IgD-negative memory B cell (primary cell): Measurements from ENCODE around the gene ZIM2. TPM values are rescaled to one million over a fixed set of nuclear protein-coding genes. Genes with fewer than 3 reads are reported as not detected.
A peak's percentile ranks its signal among the peaks of the same experiment; 100 is the strongest.

Source experiments
- H3K27ac Mint-ChIP-seq, 3 donors: one replicate each; pipeline ENCODE4 v1.8.0; 2020 to 2022; ENCODE audit warnings: mild to moderate bottlenecking in 3 of 3, mixed read lengths in 3 of 3, moderate library complexity in 1 of 3
- H3K27me3 Mint-ChIP-seq: one replicate; pipeline ENCODE4 v1.8.0; 2021; ENCODE audit warnings: mixed read lengths
- H3K36me3 Mint-ChIP-seq: one replicate; pipeline ENCODE4 v1.8.0; 2020; ENCODE audit warnings: mild to moderate bottlenecking, mixed read lengths
- H3K4me1 Mint-ChIP-seq, 3 donors: one replicate each; pipeline ENCODE4 v1.8.0; 2020 to 2022; ENCODE audit warnings: mixed read lengths in 3 of 3, mild to moderate bottlenecking in 1 of 3
- H3K4me3 Mint-ChIP-seq, 4 donors: one replicate each; pipeline ENCODE4 v1.8.0; 2020 to 2022; ENCODE audit warnings: mild to moderate bottlenecking in 4 of 4, mixed read lengths in 4 of 4, moderate library complexity in 3 of 4
- H3K9me3 Mint-ChIP-seq, 3 donors: one replicate each; pipeline ENCODE4 v1.8.0; 2020 to 2021; ENCODE audit warnings: mixed read lengths in 3 of 3, mild to moderate bottlenecking in 1 of 3
- polyA plus RNA-seq: library from polyadenylated mRNA; unstranded; fragments of 300-500 nt; fragmentation: Illumina TruSeq; gene quantifications from one replicate; pipeline ENCODE4 v1.2.3, GENCODE V29; 2021

Gene ZIM2
- polyA plus RNA-seq, 1 donor from 2014 or later, result not detected

GRCh38 chr19:56832352-56832928, 8.1 kb downstream of the ZIM2 start:
- Mint-ChIP-seq H3K9me3 (peaks cover 9 to 18% (median 9%) of the 10 kb centered on the region in 3 donors), H3K4me3 (no peak overlapping the region), H3K4me1 (no peaks in the 10 kb centered on the region), H3K36me3 (no peaks in the 10 kb centered on the region), H3K27me3 (peaks cover 3% of the 10 kb centered on the region), H3K27ac (no peak overlapping the region)

- Mint-ChIP-seq H3K27ac (no peak overlapping the region), H3K36me3 (no peaks in the 10 kb centered on the region), H3K4me1 (no peaks in the 10 kb centered on the region), H3K27me3 (peaks cover 1% of the 10 kb centered on the region), H3K9me3 (peaks cover 9 to 23% (median 14%) of the 10 kb centered on the region in 3 donors), H3K4me3 (no peak overlapping the region)
Observed at GRCh38 chr19:56831255-56831654, 9.3 kb downstream of the ZIM2 start.

- Mint-ChIP-seq H3K27ac (no peak overlapping the region), H3K27me3 (no peaks in the 10 kb centered on the region), H3K36me3 (no peaks in the 10 kb centered on the region), H3K4me3 (no peak overlapping the region), H3K4me1 (no peaks in the 10 kb centered on the region), H3K9me3 (peaks cover 1 to 16% (median 13%) of the 10 kb centered on the region in 3 donors)
Observed at GRCh38 chr19:56829596-56829995, 10.9 kb downstream of the ZIM2 start.

GRCh38 chr19:56827708-56828107, 12.8 kb downstream of the ZIM2 start:
- Mint-ChIP-seq H3K4me3 (no peak overlapping the region), H3K27ac (no peak overlapping the region), H3K36me3 (no peaks in the 10 kb centered on the region), H3K27me3 (no peaks in the 10 kb centered on the region), H3K9me3 (peaks cover 0 to 13% (median 11%) of the 10 kb centered on the region in 3 donors), H3K4me1 (no peaks in the 10 kb centered on the region)

GRCh38 chr19:56823956-56824355, 16.6 kb downstream of the ZIM2 start:
- no peak overlapping the region for H3K27ac Mint-ChIP-seq
- no peak overlapping the region for H3K4me3 Mint-ChIP-seq
- no peaks in the 10 kb centered on the region for H3K4me1 Mint-ChIP-seq
- H3K27me3 Mint-ChIP-seq, result no peaks in the 10 kb centered on the region
- peaks cover 8 to 19% (median 16%) of the 10 kb centered on the region in 3 donors for H3K9me3 Mint-ChIP-seq
- H3K36me3 Mint-ChIP-seq, result no peaks in the 10 kb centered on the region

- H3K36me3 Mint-ChIP-seq, result no peaks in the 10 kb centered on the region
- H3K4me3 Mint-ChIP-seq, result no peak overlapping the region
- H3K4me1 Mint-ChIP-seq, result no peaks in the 10 kb centered on the region
- H3K27ac Mint-ChIP-seq, result no peak overlapping the region
- H3K9me3 Mint-ChIP-seq, result peaks cover 8 to 20% (median 18%) of the 10 kb centered on the region in 3 donors
- H3K27me3 Mint-ChIP-seq, result no peaks in the 10 kb centered on the region
Observed at GRCh38 chr19:56823417-56823816, 17.1 kb downstream of the ZIM2 start.

GRCh38 chr19:56822755-56823154, 17.8 kb downstream of the ZIM2 start:
- H3K36me3 Mint-ChIP-seq, result peaks cover 3% of the 10 kb centered on the region
- H3K4me1 Mint-ChIP-seq, result no peaks in the 10 kb centered on the region
- no peak overlapping the region for H3K27ac Mint-ChIP-seq
- peaks cover 12 to 21% (median 16%) of the 10 kb centered on the region in 3 donors for H3K9me3 Mint-ChIP-seq
- H3K27me3 Mint-ChIP-seq, result no peaks in the 10 kb centered on the region
- peak overlapping the region in 1 of 4 donors; percentile 30 for H3K4me3 Mint-ChIP-seq

- H3K27me3 Mint-ChIP-seq, result no peaks in the 10 kb centered on the region
- no peaks in the 10 kb centered on the region for H3K4me1 Mint-ChIP-seq
- H3K4me3 Mint-ChIP-seq, result peak overlapping the region in 1 of 4 donors; percentile 70
Observed at GRCh38 chr19:56821675-56822074, 18.9 kb downstream of the ZIM2 start.

GRCh38 chr19:56821209-56821608, 19.3 kb downstream of the ZIM2 start:
- Mint-ChIP-seq H3K27ac (no peak overlapping the region), H3K4me3 (peak overlapping the region in 1 of 4 donors; percentile 70), H3K4me1 (no peaks in the 10 kb centered on the region), H3K27me3 (no peaks in the 10 kb centered on the region), H3K36me3 (peaks cover 3% of the 10 kb centered on the region), H3K9me3 (peaks cover 14 to 27% (median 19%) of the 10 kb centered on the region in 3 donors)

More at GRCh38 chr19:56821675-56822074, 18.9 kb downstream of the ZIM2 start:
- peaks cover 16 to 28% (median 18%) of the 10 kb centered on the region in 3 donors for H3K9me3 Mint-ChIP-seq
- no peak overlapping the region for H3K27ac Mint-ChIP-seq
- H3K36me3 Mint-ChIP-seq, result peaks cover 3% of the 10 kb centered on the region

GRCh38 chr19:56819166-56819565, 21.4 kb downstream of the ZIM2 start:
- Mint-ChIP-seq H3K36me3 (peaks cover 3% of the 10 kb centered on the region), H3K27ac (no peak overlapping the region), H3K9me3 (peaks cover 11 to 33% (median 19%) of the 10 kb centered on the region in 3 donors), H3K27me3 (no peaks in the 10 kb centered on the region), H3K4me3 (no peak overlapping the region), H3K4me1 (no peaks in the 10 kb centered on the region)

GRCh38 chr19:56814656-56815055, 25.9 kb downstream of the ZIM2 start:
- H3K27me3 Mint-ChIP-seq, result no peaks in the 10 kb centered on the region
- H3K36me3 Mint-ChIP-seq, result peaks cover 3% of the 10 kb centered on the region
- H3K27ac Mint-ChIP-seq, result no peak overlapping the region
- peaks cover 7 to 36% (median 17%) of the 10 kb centered on the region in 3 donors for H3K9me3 Mint-ChIP-seq
- no peak overlapping the region for H3K4me3 Mint-ChIP-seq
- no peaks in the 10 kb centered on the region for H3K4me1 Mint-ChIP-seq

GRCh38 chr19:56813531-56813930, 27.0 kb downstream of the ZIM2 start:
- H3K27me3 Mint-ChIP-seq, result no peaks in the 10 kb centered on the region
- H3K9me3 Mint-ChIP-seq, result peaks cover 10 to 37% (median 14%) of the 10 kb centered on the region in 3 donors
- H3K4me3 Mint-ChIP-seq, result no peak overlapping the region
- H3K4me1 Mint-ChIP-seq, result no peaks in the 10 kb centered on the region
- no peak overlapping the region for H3K27ac Mint-ChIP-seq
- peaks cover 3% of the 10 kb centered on the region for H3K36me3 Mint-ChIP-seq

- H3K4me1 Mint-ChIP-seq, result no peaks in the 10 kb centered on the region
- no peaks in the 10 kb centered on the region for H3K36me3 Mint-ChIP-seq
- no peaks in the 10 kb centered on the region for H3K27me3 Mint-ChIP-seq
- H3K9me3 Mint-ChIP-seq, result peaks cover 4 to 21% (median 12%) of the 10 kb centered on the region in 3 donors
- H3K27ac Mint-ChIP-seq, result no peak overlapping the region
- no peak overlapping the region for H3K4me3 Mint-ChIP-seq
Observed at GRCh38 chr19:56811480-56811879, 29.0 kb downstream of the ZIM2 start.

- Mint-ChIP-seq H3K4me3 (no peak overlapping the region), H3K27me3 (no peaks in the 10 kb centered on the region), H3K4me1 (no peaks in the 10 kb centered on the region), H3K9me3 (peaks cover 6 to 28% (median 20%) of the 10 kb centered on the region in 3 donors), H3K27ac (no peak overlapping the region), H3K36me3 (no peaks in the 10 kb centered on the region)
Observed at GRCh38 chr19:56810260-56810659, 30.3 kb downstream of the ZIM2 start.

- H3K4me1 Mint-ChIP-seq, result no peaks in the 10 kb centered on the region
- H3K4me3 Mint-ChIP-seq, result no peak overlapping the region
- H3K36me3 Mint-ChIP-seq, result no peaks in the 10 kb centered on the region
- H3K27me3 Mint-ChIP-seq, result no peaks in the 10 kb centered on the region
- peaks cover 10 to 24% (median 23%) of the 10 kb centered on the region in 3 donors for H3K9me3 Mint-ChIP-seq
- H3K27ac Mint-ChIP-seq, result no peak overlapping the region
Observed at GRCh38 chr19:56808717-56809392, 31.7 kb downstream of the ZIM2 start.

GRCh38 chr19:56806639-56807038, 33.9 kb downstream of the ZIM2 start:
- H3K4me3 Mint-ChIP-seq, result no peak overlapping the region
- no peaks in the 10 kb centered on the region for H3K36me3 Mint-ChIP-seq
- H3K27me3 Mint-ChIP-seq, result no peaks in the 10 kb centered on the region
- no peaks in the 10 kb centered on the region for H3K4me1 Mint-ChIP-seq
- H3K27ac Mint-ChIP-seq, result no peak overlapping the region
- H3K9me3 Mint-ChIP-seq, result peaks cover 8 to 25% (median 23%) of the 10 kb centered on the region in 3 donors
